Lower leg skin (tissue), 4 donors: ENCODE measurements around the gene SIRT4. TPM values are rescaled to one million over a fixed set of nuclear protein-coding genes. Genes with fewer than 3 reads are reported as not detected.
"Not testable (repeated sequence)": the region's sequence is repeated elsewhere in the genome, so short reads cannot be mapped to it uniquely, and the experiment has no call there.

Experiments
- DNase-seq, 2 donors: peaks; one replicate each; pipeline ENCODE4 v3.0.0-alpha.2; 2019; ENCODE audit warnings: low spot score in 2 of 2
- H3K4me3 ChIP-seq: fragments of 200-600 bp; sonication (generic); 2 replicates; pipeline ENCODE4 v1.5.1; 2017; ENCODE audit warnings: mild to moderate bottlenecking, low read depth; ENCODE audit not compliant: poor library complexity, severe bottlenecking
- CTCF ChIP-seq, 3 donors: fragments of 450-650 bp; IDR thresholded peaks; one replicate each; pipeline ENCODE4 v1.5.1; 2016; ENCODE audit warnings: antibody characterized with exemption in 3 of 3, mild to moderate bottlenecking in 3 of 3, moderate library complexity in 2 of 3
- POLR2A ChIP-seq, 2 donors: fragments of 450-650 bp; IDR thresholded peaks; one replicate each; pipeline ENCODE4 v1.6.1; 2016 to 2017; ENCODE audit warnings: antibody characterized with exemption in 2 of 2, mild to moderate bottlenecking in 1 of 2, moderate library complexity in 1 of 2
- WGBS, 2 donors: methylation state at CpG; one replicate each; pipeline ENCODE4 v1.1.5; 2018; 5-methylcytosine and 5-hydroxymethylcytosine counted together
- intact Hi-C: fragments of 100-400 bp; cut with DNase I; formaldehyde crosslinking; loops from one replicate; pipeline ENCODE4 v1.15.0; 2023; ENCODE audit warnings: low total_unique reads
- total RNA-seq, 4 donors: library from RNA; depleted of rRNA; stranded (reverse); fragments of >200 nt; gene quantifications; one replicate each; pipeline ENCODE4 v1.1.0, GENCODE V29; 2016

Gene SIRT4
- total RNA-seq, 4 donors from 2014 or later, result 0.49 to 4.1 (median 2.8) TPM

GRCh38 chr12:120328228-120328627 is 26.1 kb downstream of the SIRT4 start:
- WGBS, 2 donors, result 70 to 74% methylated on average over 4 of the region's 4 CpGs
- intact Hi-C loops, result no loop called here
- no peak for DNase-seq
- no peak for TF ChIP-seq CTCF (IDR thresholded peaks at IDR 0.05)
- TF ChIP-seq POLR2A (IDR thresholded peaks at IDR 0.05), result no peak
- no peak overlapping the region for H3K4me3 ChIP-seq

- TF ChIP-seq POLR2A (IDR thresholded peaks at IDR 0.05) (no peak), CTCF (IDR thresholded peaks at IDR 0.05) (no peak)
- 44 to 51% methylated on average over 3 of the region's 3 CpGs for WGBS, 2 donors
- intact Hi-C loops, result no loop called here
- no peak for DNase-seq
- no peak overlapping the region for H3K4me3 ChIP-seq
Measured at GRCh38 chr12:120331390-120331789, 29.3 kb downstream of the SIRT4 start.

- H3K4me3 ChIP-seq, result no peak overlapping the region
- 87 to 89% methylated on average over 5 of the region's 5 CpGs for WGBS, 2 donors
- TF ChIP-seq POLR2A (IDR thresholded peaks at IDR 0.05) (no peak), CTCF (IDR thresholded peaks at IDR 0.05) (no peak)
Measured at GRCh38 chr12:120332041-120332440, 29.9 kb downstream of the SIRT4 start.

GRCh38 chr12:120332523-120332922 is 30.4 kb downstream of the SIRT4 start:
- DNase-seq, result no peak
- no peak for TF ChIP-seq POLR2A (IDR thresholded peaks at IDR 0.05)
- TF ChIP-seq CTCF (IDR thresholded peaks at IDR 0.05), result no peak
- intact Hi-C loops, result no loop called here
- no peak overlapping the region for H3K4me3 ChIP-seq
- WGBS, 2 donors, result 85 to 87% methylated on average over 7 of the region's 7 CpGs

More at GRCh38 chr12:120332041-120332440, 29.9 kb downstream of the SIRT4 start:
- DNase-seq, result no peak
- intact Hi-C loops, result no loop called here

- H3K4me3 ChIP-seq, intact Hi-C loops: not testable (repeated sequence)
- 20 to 22% methylated on average over 12 of the region's 12 CpGs for WGBS, 2 donors
- DNase-seq, result peak in 1 of 2 donors; percentile 22
Measured at GRCh38 chr12:120335447-120335846, 33.3 kb downstream of the SIRT4 start.

- 90 to 91% methylated on average over 2 of the region's 2 CpGs for WGBS, 2 donors
- DNase-seq, H3K4me3 ChIP-seq, intact Hi-C loops: not testable (repeated sequence)
Measured at GRCh38 chr12:120336392-120336791, 34.3 kb downstream of the SIRT4 start.

- H3K4me3 ChIP-seq, result no peak overlapping the region
- DNase-seq, result no peak
- no peak for TF ChIP-seq POLR2A (IDR thresholded peaks at IDR 0.05)
- intact Hi-C loops, result no loop called here
- 84 to 85% methylated on average over 2 of the region's 2 CpGs for WGBS, 2 donors
Measured at GRCh38 chr12:120337730-120338129, 35.6 kb downstream of the SIRT4 start.
